ENCODE data around the gene UPF2. TPM values are rescaled to one million over a fixed set of nuclear protein-coding genes. Genes with fewer than 3 reads are reported as not detected.

UPF2 gene, protein sequence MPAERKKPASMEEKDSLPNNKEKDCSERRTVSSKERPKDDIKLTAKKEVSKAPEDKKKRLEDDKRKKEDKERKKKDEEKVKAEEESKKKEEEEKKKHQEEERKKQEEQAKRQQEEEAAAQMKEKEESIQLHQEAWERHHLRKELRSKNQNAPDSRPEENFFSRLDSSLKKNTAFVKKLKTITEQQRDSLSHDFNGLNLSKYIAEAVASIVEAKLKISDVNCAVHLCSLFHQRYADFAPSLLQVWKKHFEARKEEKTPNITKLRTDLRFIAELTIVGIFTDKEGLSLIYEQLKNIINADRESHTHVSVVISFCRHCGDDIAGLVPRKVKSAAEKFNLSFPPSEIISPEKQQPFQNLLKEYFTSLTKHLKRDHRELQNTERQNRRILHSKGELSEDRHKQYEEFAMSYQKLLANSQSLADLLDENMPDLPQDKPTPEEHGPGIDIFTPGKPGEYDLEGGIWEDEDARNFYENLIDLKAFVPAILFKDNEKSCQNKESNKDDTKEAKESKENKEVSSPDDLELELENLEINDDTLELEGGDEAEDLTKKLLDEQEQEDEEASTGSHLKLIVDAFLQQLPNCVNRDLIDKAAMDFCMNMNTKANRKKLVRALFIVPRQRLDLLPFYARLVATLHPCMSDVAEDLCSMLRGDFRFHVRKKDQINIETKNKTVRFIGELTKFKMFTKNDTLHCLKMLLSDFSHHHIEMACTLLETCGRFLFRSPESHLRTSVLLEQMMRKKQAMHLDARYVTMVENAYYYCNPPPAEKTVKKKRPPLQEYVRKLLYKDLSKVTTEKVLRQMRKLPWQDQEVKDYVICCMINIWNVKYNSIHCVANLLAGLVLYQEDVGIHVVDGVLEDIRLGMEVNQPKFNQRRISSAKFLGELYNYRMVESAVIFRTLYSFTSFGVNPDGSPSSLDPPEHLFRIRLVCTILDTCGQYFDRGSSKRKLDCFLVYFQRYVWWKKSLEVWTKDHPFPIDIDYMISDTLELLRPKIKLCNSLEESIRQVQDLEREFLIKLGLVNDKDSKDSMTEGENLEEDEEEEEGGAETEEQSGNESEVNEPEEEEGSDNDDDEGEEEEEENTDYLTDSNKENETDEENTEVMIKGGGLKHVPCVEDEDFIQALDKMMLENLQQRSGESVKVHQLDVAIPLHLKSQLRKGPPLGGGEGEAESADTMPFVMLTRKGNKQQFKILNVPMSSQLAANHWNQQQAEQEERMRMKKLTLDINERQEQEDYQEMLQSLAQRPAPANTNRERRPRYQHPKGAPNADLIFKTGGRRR
- 21.2 TPM for total RNA-seq (2013)
- 1 to 10 TPM; 2.7 to 6.7 (median 4.3) TPM for polyA plus RNA-seq
- polyA minus RNA-seq: 6.1 and 10.0 TPM in 2 replicates
- 41.2 to 94.4 (median 65.9) reads per million in 11 experiments for total RNA-seq

- Histone ChIP-seq H3K4me1 (ENCODE audit: control insufficient read depth in 1 of 2, insufficient read depth in 2 of 2, low read length in 2 of 2) (peaks cover 19 to 26% of the 10 kb centered on the region in 2 donors), H3K4me2 (replicated peaks; ENCODE audit: extremely low read depth, low read length, poor library complexity, severe bottlenecking) (peak within 1 kb of the TSS; percentile 89), H3K4me3 (replicated peaks in 1 of 3; ENCODE audit: low read depth in 2 of 3, low read length in 3 of 3) (peak within 1 kb of the TSS; percentile 76 to 100 (median 99)), H3K27me3 (ENCODE audit: control insufficient read depth in 2 of 2, insufficient read depth in 2 of 2, low read length in 2 of 2) (no peaks in the 10 kb centered on the region), H3K79me2 (ENCODE audit: insufficient read depth, low read length) (peaks cover 47% of the 10 kb centered on the region), H3K9me3 (replicated peaks in 1 of 2; ENCODE audit: control insufficient read depth in 1 of 2, insufficient read depth in 1 of 2, low read length in 2 of 2) (no peaks in the 10 kb centered on the region), H3K36me3 (replicated peaks in 1 of 2; ENCODE audit: control insufficient read depth in 1 of 2, insufficient read depth in 2 of 2, low read length in 2 of 2) (no peaks in the 10 kb centered on the region), H4K20me1 (ENCODE audit: insufficient read depth, low read length) (peaks cover 31% of the 10 kb centered on the region), H3K9ac (ENCODE audit: insufficient read depth, low read length, poor library complexity, severe bottlenecking) (peak within 1 kb of the TSS; percentile 90), H3K27ac (ENCODE audit: low read depth in 1 of 2, low read length in 2 of 2) (peak within 1 kb of the TSS; percentile 95 to 98), H2AFZ (ENCODE audit: insufficient read depth, low read depth, low read length, poor library complexity, severe bottlenecking) (peak within 1 kb of the TSS; percentile 96)
- Mint-ChIP-seq H3K27ac (peak within 1 kb of the TSS; percentile 98 to 100 (median 100)), H3K4me1 (peaks cover 32% of the 10 kb centered on the region), H3K4me3 (peak within 1 kb of the TSS; percentile 90 to 93), H3K27me3 (ENCODE audit: low read depth in 3 of 3) (no peaks in the 10 kb centered on the region), H3K36me3 (peaks cover 2 to 4% of the 10 kb centered on the region in 2 donors), H3K9me3 (peaks cover 0 to 3% (median 0%) of the 10 kb centered on the region in 7 donors)
- TF ChIP-seq CTCF (IDR thresholded peaks at IDR 0.05): no peak
- WGBS (ENCODE audit: insufficient coverage): 4% methylated on average over 47 of the region's 56 CpGs
- DNase-seq: peak; percentile 96 to 98 (median 98)
- intact Hi-C loops (cut with micrococcal nuclease): loop anchor here (1.0 to 10.0 kb wide), 5 partner anchors 25 to 154 kb away; partner anchors contain the start of genes CDC123 (in 2 of the 2), DHTKD1 (in 2 of the 2), NUDT5 (in 2 of the 2) and SEC61A2 (in 1 of the 2)
These were observed at the start of gene UPF2 for GRCh38 chr10:12042797-12043651. TSS of gene UPF2 (minus strand) at chr10:12042809. CDS start at chr10:12035423, 7,386 bp downstream.
